Duodenal mucosa (tissue), 2 donors: ENCODE data around the gene CCDC33.

Experiments used
- H3K27ac ChIP-seq: one replicate; pipeline ENCODE4 v1.7.0; 2013; ENCODE audit warnings: low read depth, low read length
- H3K27me3 ChIP-seq, 2 donors: one replicate each; pipeline ENCODE4 v1.7.0; 2013; ENCODE audit warnings: low read length in 2 of 2, control low read depth in 1 of 2; ENCODE audit not compliant: insufficient read depth in 2 of 2, control insufficient read depth in 1 of 2
- H3K36me3 ChIP-seq, 2 donors: one replicate each; pipeline ENCODE4 v1.7.0; 2013; ENCODE audit warnings: low read length in 2 of 2, control low read depth in 1 of 2; ENCODE audit not compliant: insufficient read depth in 2 of 2, control insufficient read depth in 1 of 2
- H3K4me1 ChIP-seq, 2 donors: one replicate each; pipeline ENCODE4 v1.7.0; 2013; ENCODE audit warnings: low read length in 2 of 2, control low read depth in 1 of 2; ENCODE audit not compliant: insufficient read depth in 2 of 2, control insufficient read depth in 1 of 2
- H3K4me3 ChIP-seq, 2 donors: one replicate each; pipeline ENCODE4 v1.7.0; 2013; ENCODE audit warnings: low read length in 2 of 2, low read depth in 1 of 2
- H3K9ac ChIP-seq, 2 donors: one replicate each; pipeline ENCODE4 v1.7.0; 2013; ENCODE audit warnings: low read length in 2 of 2, low read depth in 1 of 2
- H3K9me3 ChIP-seq, 2 donors: one replicate each; pipeline ENCODE4 v1.7.0; 2013; ENCODE audit warnings: low read length in 2 of 2, control low read depth in 1 of 2; ENCODE audit not compliant: control insufficient read depth in 1 of 2

CCDC33 gene

DNA sequence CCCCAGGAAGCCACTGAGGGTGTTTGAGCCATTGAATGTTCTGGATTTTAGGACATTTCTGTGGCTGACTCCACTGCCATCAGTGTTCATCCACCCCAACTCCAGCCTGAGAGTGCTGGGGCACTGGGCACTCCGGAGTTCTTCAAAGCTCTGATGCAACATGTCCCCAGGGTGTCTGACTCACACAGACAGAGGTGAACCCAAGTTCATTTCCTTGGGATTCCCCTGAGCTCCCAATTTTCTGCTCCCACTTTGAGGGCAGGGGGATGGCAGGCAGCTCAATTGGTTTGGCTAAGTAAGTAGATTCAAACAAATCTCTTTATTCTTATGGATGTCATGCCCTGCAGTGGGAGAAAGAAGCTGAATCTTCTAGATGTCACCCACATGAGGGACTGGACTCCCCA lies 35.7 kb upstream of the CCDC33 start:
- Histone ChIP-seq H3K27ac (no peak overlapping the region), H3K27me3 (peaks cover 0 to 7% of the 10 kb centered on the region in 2 donors), H3K36me3 (no peaks in the 10 kb centered on the region), H3K9me3 (no peaks in the 10 kb centered on the region), H3K4me3 (no peak overlapping the region), H3K4me1 (peaks cover 11 to 13% of the 10 kb centered on the region in 2 donors), H3K9ac (no peak overlapping the region)

DNA sequence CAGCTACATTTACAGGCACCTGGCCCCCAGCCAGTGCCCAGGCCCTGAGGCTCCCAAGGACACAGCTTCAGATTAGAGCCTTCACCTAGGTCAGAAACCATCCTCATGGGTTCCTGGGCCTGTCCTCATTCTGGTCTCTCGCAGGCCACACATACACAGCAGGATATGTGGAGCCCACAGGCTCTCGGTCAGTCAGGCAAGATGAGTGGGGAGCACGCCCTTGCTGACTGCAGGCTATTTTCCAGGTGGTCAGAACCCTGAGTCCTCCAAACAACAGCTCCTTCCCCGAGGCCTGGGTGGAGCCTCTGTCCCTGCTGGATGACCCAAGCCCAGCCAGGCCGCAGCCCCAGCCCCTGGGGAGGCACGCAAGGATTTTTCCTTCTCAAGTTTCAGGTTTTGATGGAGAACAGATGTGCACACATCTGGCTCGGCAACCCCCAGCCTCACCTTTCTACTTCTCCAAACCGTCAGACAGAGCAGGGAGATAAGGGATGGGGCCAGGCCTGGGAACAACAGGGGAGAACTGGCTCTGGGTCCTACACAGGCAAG lies 35.2 kb upstream of the CCDC33 start:
- Histone ChIP-seq H3K27ac (no peak overlapping the region), H3K4me1 (peaks cover 10 to 11% of the 10 kb centered on the region in 2 donors)

DNA sequence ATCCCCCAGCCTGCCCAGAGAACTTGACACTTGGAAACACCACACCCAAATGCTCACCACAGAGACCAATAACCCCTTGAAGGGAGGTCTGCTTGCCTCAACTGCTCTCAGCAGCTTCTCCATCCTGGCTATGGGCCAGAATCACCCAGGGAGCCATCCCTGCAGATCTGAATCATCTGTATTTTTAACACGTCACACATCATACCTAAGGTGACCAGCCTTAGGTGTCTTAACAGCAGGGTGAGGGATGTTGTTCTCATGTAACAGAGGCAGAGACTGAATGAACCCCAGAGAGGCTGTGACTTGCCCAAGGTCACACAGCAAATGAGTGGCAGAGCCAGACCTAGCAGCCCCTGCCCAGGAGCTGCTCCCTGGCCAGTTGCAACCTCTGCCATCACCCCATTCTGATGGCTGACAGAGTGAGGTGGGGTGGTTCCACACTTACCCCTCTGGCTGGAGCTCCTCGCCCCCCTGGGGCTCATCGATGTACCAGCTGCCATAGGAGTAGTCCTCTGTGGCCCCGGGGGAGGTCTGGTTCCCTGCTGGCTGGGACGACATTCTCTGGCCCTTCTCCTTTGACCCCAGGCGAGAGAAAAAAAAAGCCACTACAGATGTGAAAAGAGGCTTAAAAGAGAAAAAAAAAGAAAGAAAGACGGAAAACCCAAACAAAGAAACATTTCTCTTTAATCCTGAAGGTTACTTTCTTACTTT lies 34.3 kb upstream of the CCDC33 start:
- H3K4me3 ChIP-seq: no peak overlapping the region
- peaks cover under 1 to 2% of the 10 kb centered on the region in 2 donors for H3K4me1 ChIP-seq
- no peak overlapping the region for H3K9ac ChIP-seq
- peaks cover 0 to 7% of the 10 kb centered on the region in 2 donors for H3K27me3 ChIP-seq
- no peaks in the 10 kb centered on the region for H3K9me3 ChIP-seq
- H3K27ac ChIP-seq: no peak overlapping the region
- no peaks in the 10 kb centered on the region for H3K36me3 ChIP-seq

More for the DNA sequence above, 35.2 kb upstream of the CCDC33 start:
- Histone ChIP-seq H3K9me3 (no peaks in the 10 kb centered on the region), H3K27me3 (peaks cover 0 to 7% of the 10 kb centered on the region in 2 donors), H3K9ac (no peak overlapping the region), H3K36me3 (no peaks in the 10 kb centered on the region), H3K4me3 (no peak overlapping the region)

DNA sequence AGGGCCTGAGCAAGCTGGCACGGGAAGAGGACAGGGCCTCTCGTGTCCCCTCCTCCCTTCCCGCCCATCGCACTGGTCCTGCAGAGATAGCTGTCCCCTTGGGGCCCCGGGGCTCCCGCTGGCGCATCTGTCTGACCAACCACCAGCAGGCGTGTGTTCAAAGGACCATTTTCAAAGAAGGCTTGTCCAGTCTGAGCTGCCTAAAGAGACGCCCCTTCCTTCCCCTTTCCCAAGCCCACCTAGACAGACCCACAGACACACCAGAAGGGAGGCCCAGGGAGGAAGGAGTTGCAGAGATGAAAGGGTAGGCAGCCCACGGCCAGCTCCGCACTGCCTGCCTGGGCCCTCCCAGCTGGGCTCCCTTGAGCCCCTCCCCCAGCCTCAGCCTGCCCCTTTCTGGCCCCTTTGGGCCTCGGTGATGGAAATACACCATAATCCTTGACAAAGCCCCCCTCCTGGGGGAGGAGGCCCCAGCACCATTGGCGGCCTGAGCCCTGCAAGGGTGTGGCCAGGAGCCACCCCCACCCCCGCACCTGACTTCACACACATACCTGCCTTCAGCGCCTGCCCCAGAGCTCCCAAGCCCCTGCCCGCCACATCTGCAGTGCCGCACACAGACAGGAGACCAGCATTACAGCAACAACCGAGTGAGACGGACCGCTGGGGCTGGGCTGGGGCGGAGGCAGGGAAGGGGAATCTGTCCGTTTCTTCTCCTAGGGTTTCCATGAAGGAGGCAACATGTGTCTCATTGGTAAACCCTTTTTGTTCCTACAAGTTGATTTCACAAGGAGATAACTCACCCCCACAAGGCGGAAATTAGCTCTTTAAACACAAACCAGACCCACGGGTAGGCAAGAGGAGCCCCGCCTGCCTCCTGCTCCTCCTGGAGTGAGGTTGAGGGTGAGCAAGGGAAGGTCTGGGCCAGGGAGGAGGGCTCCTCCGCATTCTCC lies 33.4 kb upstream of the CCDC33 start, which contains the start of gene STRA6:
Gene STRA6 (minus strand): TSS at position 336 of the 950 bp plus-strand sequence. CDS start 520 bp downstream, outside the sequence.
- Histone ChIP-seq H3K27ac (no peak within 1 kb of the TSS), H3K36me3 (no peaks in the 10 kb centered on the region), H3K4me3 (no peak within 1 kb of the TSS), H3K9me3 (no peaks in the 10 kb centered on the region), H3K27me3 (peaks cover 0 to 11% of the 10 kb centered on the region in 2 donors), H3K4me1 (no peaks in the 10 kb centered on the region), H3K9ac (no peak within 1 kb of the TSS)

DNA sequence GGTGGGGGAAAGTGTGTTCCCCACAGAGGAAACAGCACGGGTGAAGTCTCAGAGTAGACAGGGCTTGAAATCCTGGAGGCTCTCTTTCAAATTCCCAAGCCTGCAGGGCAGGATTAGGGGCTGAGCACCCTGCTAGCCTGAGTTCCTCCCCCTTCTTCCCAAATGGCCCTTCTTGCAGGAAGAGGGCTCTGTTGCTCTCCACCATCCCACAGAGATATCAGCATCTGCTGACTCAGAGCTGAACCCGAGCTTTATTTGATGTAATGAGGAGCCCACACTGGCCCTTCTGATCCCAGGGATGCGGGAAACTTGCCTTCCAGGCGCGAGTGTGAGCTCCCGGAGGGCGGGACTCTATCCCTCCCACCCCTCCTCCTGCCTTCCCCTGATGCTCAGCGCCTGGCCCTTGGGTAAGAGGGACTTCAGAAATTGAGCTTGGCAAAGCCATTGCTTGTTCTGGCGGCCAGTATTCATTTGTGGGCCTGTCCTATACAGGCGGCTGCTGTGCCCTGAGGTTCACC lies 32.2 kb upstream of the CCDC33 start:
- H3K9ac ChIP-seq: no peak overlapping the region
- H3K27ac ChIP-seq: no peak overlapping the region
- peaks cover 0 to 12% of the 10 kb centered on the region in 2 donors for H3K27me3 ChIP-seq
- H3K4me3 ChIP-seq: no peak overlapping the region
- no peaks in the 10 kb centered on the region for H3K9me3 ChIP-seq
- H3K36me3 ChIP-seq: no peaks in the 10 kb centered on the region
- H3K4me1 ChIP-seq: no peaks in the 10 kb centered on the region

DNA sequence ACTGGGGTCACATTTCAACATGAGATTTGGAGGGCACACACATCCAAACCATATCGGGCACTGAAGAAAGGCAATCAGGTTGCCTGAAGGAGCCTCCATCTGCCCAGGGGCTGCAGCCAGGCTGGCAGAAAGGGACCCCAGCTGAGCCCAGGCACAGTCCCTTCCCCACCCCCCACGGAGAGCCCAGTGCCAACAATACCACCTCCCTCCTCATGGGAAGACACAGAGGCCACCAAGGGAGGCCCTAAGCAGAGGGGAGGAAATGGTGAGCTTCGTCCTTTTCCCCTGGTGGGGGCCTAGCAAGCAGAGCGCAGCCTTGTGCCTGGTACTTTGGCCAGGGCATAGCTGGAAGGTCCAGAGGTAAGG lies 30.6 kb upstream of the CCDC33 start:
- Histone ChIP-seq H3K27ac (no peak overlapping the region), H3K9ac (no peak overlapping the region), H3K9me3 (no peaks in the 10 kb centered on the region), H3K4me1 (no peaks in the 10 kb centered on the region), H3K27me3 (peaks cover 0 to 12% of the 10 kb centered on the region in 2 donors), H3K36me3 (no peaks in the 10 kb centered on the region), H3K4me3 (no peak overlapping the region)

DNA sequence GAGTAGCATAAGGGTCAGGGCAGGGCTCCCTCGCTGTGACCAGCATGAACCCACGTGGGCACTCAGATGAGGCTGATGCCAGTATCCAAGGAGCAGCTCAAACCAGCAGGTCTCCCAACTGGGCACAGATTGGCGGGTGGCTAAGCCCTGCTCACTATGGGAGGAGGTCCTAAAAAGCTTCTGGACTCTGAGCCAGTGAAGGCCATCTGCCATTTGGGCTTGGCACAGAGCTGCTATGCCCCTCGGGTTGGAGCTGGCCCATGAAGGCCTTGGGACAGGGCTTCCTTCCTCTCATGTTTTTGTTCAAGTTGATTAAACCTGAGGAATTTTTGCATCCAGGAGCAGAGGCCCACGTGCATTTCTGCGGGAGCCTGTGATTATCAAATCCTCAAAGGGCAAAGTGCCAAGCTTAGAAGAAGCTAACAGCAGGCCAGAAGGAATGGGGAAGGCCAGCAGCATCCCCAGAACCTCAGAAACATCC lies 29.3 kb upstream of the CCDC33 start:
- Histone ChIP-seq H3K27ac (no peak overlapping the region), H3K36me3 (no peaks in the 10 kb centered on the region), H3K9me3 (no peaks in the 10 kb centered on the region), H3K27me3 (peaks cover 0 to 12% of the 10 kb centered on the region in 2 donors), H3K9ac (no peak overlapping the region), H3K4me3 (no peak overlapping the region), H3K4me1 (no peaks in the 10 kb centered on the region)

DNA sequence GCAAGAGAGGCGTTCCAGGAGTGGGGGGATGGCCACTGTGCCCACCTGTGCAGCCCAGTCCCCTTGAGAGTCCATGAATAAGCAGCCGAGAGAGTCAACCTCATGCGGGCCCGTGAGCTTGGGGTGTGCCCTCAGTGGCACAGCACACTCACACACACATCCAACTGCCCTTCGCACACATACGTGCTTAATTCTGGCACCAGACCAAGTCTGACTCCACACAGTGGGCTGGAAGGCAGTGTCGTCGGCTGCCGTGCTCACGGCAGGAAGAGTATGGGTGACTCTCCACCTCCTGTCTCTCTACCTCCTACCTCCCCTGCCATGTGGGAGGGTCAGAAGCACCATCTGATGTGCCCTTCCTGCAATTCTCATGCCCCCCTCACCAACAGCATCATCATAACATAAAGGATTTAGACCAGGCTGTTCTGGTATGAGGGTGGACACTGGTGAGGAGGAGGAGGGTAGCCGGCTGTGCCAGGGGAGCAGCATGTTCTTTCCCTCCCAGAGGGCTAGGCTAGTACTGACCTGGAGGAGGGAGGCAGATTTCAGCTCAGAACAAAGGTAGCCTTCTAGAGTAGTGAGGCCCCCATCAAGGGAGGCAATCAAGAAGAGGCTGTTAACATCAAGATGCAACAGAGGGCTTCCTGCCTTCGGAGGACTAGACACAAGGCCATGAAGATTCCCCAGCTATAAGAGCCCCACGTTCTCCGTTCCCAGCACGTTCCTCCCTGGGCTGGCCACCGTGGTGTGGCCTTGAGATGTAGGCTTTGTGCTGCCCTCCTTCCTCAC lies 28.3 kb upstream of the CCDC33 start:
- no peaks in the 10 kb centered on the region for H3K9me3 ChIP-seq
- H3K27me3 ChIP-seq: peaks cover 0 to 12% of the 10 kb centered on the region in 2 donors
- H3K27ac ChIP-seq: no peak overlapping the region
- H3K4me1 ChIP-seq: no peaks in the 10 kb centered on the region
- H3K9ac ChIP-seq: no peak overlapping the region
- H3K4me3 ChIP-seq: no peak overlapping the region
- H3K36me3 ChIP-seq: no peaks in the 10 kb centered on the region

DNA sequence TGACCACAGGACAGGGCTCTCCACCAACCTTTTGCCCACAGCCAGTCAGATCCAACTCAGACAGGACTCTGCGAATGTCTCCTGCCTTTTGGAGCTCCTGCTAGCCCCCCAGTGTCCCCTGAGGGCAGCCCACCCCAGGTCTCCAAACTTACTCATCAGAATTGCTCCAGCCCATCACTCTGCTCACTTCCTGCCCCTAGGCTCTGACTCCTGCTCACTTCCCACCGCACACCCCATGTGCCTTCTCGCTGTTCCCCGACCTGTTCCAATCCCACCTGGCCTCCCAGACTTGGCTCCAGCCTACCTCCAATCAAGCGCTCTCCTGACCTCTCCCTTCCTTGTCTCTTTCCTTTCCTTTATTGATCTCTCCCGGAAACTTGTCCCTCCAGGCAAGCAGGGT lies 27.6 kb upstream of the CCDC33 start:
- no peak overlapping the region for H3K9ac ChIP-seq
- H3K4me1 ChIP-seq: no peaks in the 10 kb centered on the region
- H3K36me3 ChIP-seq: no peaks in the 10 kb centered on the region
- H3K4me3 ChIP-seq: no peak overlapping the region
- no peaks in the 10 kb centered on the region for H3K9me3 ChIP-seq
- no peak overlapping the region for H3K27ac ChIP-seq
- peaks cover 0 to 8% of the 10 kb centered on the region in 2 donors for H3K27me3 ChIP-seq
